ENCODE data around the gene CAMP.

DNA sequence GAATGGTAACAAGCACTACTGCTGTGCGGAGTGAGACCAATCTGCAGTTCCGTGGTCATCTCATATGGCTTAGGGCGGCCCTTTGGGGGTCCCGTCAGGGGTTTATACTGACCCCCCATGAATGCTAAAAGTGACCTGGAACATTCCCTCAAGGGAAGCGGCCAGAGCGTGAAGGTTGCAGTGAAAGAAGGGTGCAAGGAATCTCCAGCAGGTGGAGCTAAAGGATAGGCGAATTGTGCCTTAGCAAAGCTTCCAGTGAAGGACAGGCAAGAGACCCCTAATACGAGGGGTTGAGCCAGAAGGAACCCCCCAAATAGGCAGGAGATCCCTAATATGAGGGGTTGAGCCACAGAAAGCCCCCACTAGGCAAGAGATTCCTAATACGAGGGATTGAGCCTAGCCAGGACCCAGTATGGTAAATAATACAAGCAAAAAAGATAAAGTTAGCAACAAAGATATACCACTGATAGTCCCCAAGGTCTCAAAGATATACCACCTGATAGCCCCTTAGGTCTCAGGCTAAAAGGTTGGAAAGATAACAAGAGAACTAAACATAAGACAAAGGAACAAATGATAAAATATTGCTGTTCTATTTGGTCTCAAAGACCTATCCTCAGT is 50.4 kb downstream of the CAMP start:
- TF ChIP-seq, protein P1, sequence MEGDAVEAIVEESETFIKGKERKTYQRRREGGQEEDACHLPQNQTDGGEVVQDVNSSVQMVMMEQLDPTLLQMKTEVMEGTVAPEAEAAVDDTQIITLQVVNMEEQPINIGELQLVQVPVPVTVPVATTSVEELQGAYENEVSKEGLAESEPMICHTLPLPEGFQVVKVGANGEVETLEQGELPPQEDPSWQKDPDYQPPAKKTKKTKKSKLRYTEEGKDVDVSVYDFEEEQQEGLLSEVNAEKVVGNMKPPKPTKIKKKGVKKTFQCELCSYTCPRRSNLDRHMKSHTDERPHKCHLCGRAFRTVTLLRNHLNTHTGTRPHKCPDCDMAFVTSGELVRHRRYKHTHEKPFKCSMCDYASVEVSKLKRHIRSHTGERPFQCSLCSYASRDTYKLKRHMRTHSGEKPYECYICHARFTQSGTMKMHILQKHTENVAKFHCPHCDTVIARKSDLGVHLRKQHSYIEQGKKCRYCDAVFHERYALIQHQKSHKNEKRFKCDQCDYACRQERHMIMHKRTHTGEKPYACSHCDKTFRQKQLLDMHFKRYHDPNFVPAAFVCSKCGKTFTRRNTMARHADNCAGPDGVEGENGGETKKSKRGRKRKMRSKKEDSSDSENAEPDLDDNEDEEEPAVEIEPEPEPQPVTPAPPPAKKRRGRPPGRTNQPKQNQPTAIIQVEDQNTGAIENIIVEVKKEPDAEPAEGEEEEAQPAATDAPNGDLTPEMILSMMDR (IDR thresholded peaks at IDR 0.05) = peak; percentile 68 to 80 (median 77)
- TF ChIP-seq POLR2A (IDR thresholded peaks at IDR 0.05) (no peak), POLR2AphosphoS5 (IDR thresholded peaks at IDR 0.05) (no peak)
